IMR-90 (cell line): ENCODE measurements around the gene TGM6. TPM values are rescaled to one million over a fixed set of nuclear protein-coding genes. Genes with fewer than 3 reads are reported as not detected.

Experiments
- ATAC-seq: fragments of 200-7000 bp; cut with Tn5 transposase; 2 replicates; pipeline ENCODE4 v1.9.1; 2020; ENCODE audit warnings: low read depth, mild to moderate bottlenecking, moderate library complexity
- BruUV-seq: library from RNA; stranded (reverse); fragments of 400-500 nt; replicated peaks from 2 replicates; lab custom pipeline; 2021; lab: Mats Ljungman, UMichigan
- CTCF ChIA-PET: fragments of 300-600 bp; formaldehyde crosslinking; extraction: SDS; loops from one replicate; lab custom pipeline; 2021; ENCODE audit warnings: antibody characterized with exemption; lab: Yijun Ruan, JAX
- POLR2A ChIA-PET: fragments of 300-600 bp; sonication (Branson Sonifier 250); formaldehyde crosslinking; loops from one replicate; lab custom pipeline; 2022; ENCODE audit warnings: antibody characterized with exemption; ENCODE audit not compliant: unreplicated experiment; lab: Charles Lee
- DNase-seq: peaks from one replicate; pipeline ENCODE4 v3.0.0; 2013
- H2AFZ ChIP-seq: replicated peaks from 2 replicates; pipeline ENCODE3; 2013; ENCODE audit warnings: low read length, mild to moderate bottlenecking; ENCODE audit not compliant: poor library complexity
- H2AK5ac ChIP-seq: 2 replicates; pipeline ENCODE4 v1.6.1; 2013; ENCODE audit warnings: low read depth, low read length, inconsistent platforms
- H2AK9ac ChIP-seq: replicated peaks from 2 replicates; pipeline ENCODE3; 2013; ENCODE audit warnings: mild to moderate bottlenecking, low read depth, low read length, moderate library complexity; ENCODE audit not compliant: poor library complexity
- H2BK120ac ChIP-seq: 2 replicates; pipeline ENCODE4 v1.6.1; 2013; ENCODE audit warnings: low read depth, low read length, inconsistent platforms
- H2BK15ac ChIP-seq: 3 replicates; pipeline ENCODE4 v1.6.1; 2013; ENCODE audit warnings: low read depth, low read length, inconsistent platforms
- H2BK20ac ChIP-seq: 2 replicates; pipeline ENCODE4 v1.6.1; 2013; ENCODE audit warnings: low read depth, mild to moderate bottlenecking, inconsistent platforms, low read length, moderate library complexity
- H2BK5ac ChIP-seq: 2 replicates; pipeline ENCODE4 v1.6.1; 2013; ENCODE audit warnings: mild to moderate bottlenecking, low read depth, low read length, inconsistent platforms; ENCODE audit not compliant: poor library complexity, severe bottlenecking
- H3K14ac ChIP-seq: replicated peaks from 2 replicates; pipeline ENCODE4 v1.6.1; 2013; ENCODE audit warnings: low read depth, low read length, inconsistent platforms
- H3K18ac ChIP-seq: 2 replicates; pipeline ENCODE4 v1.6.1; 2013; ENCODE audit warnings: low read depth, low read length, control low read depth
- H3K23ac ChIP-seq: 2 replicates; pipeline ENCODE4 v1.6.1; 2013; ENCODE audit warnings: low read depth, low read length, inconsistent platforms
- H3K27ac ChIP-seq: 2 replicates; pipeline ENCODE4 v1.5.1; 2013; ENCODE audit warnings: mild to moderate bottlenecking, control low read depth, low read length; ENCODE audit not compliant: insufficient read depth
- H3K27me3 ChIP-seq: 2 replicates; pipeline ENCODE4 v1.6.1; 2013; ENCODE audit warnings: low read length; ENCODE audit not compliant: control insufficient read depth, insufficient read depth
- H3K36me3 ChIP-seq: 2 replicates; pipeline ENCODE4 v1.6.1; 2013; ENCODE audit warnings: low read length, mixed read lengths; ENCODE audit not compliant: control insufficient read depth, insufficient read depth
- H3K4ac ChIP-seq: 2 replicates; pipeline ENCODE4 v1.6.1; 2013; ENCODE audit warnings: low read depth, low read length, inconsistent platforms
- H3K4me1 ChIP-seq: 2 replicates; pipeline ENCODE4 v1.6.1; 2013; ENCODE audit warnings: low read length, mixed read lengths; ENCODE audit not compliant: control insufficient read depth, insufficient read depth
- H3K4me2 ChIP-seq: 2 replicates; pipeline ENCODE4 v1.6.1; 2013; ENCODE audit warnings: low read depth, mild to moderate bottlenecking, control low read depth, low read length, moderate library complexity
- H3K4me3 ChIP-seq: 2 replicates; pipeline ENCODE4 v1.5.1; 2013; ENCODE audit warnings: low read depth, mild to moderate bottlenecking, control low read depth, low read length, moderate library complexity; ENCODE audit not compliant: insufficient read depth
- H3K56ac ChIP-seq: 2 replicates; pipeline ENCODE4 v1.6.1; 2013; ENCODE audit warnings: low read length, inconsistent platforms; ENCODE audit not compliant: insufficient read depth; ENCODE audit errors: extremely low read depth
- H3K79me1 ChIP-seq, 2 experiments: 2 replicates each; pipeline ENCODE4 v1.6.1; 2013; ENCODE audit warnings: low read length in 2 of 2, inconsistent platforms in 1 of 2, low read depth in 1 of 2
- H3K9ac ChIP-seq: 2 replicates; pipeline ENCODE4 v1.6.1; 2013; ENCODE audit warnings: low read depth, low read length, control low read depth
- H3K9me1 ChIP-seq: 2 replicates; pipeline ENCODE4 v1.6.1; 2013; ENCODE audit warnings: low read length, inconsistent platforms; ENCODE audit not compliant: insufficient read depth
- H3K9me3 ChIP-seq: 2 replicates; pipeline ENCODE4 v1.6.1; 2013; ENCODE audit warnings: low read length; ENCODE audit not compliant: control insufficient read depth, insufficient read depth
- H4K20me1 ChIP-seq: 2 replicates; pipeline ENCODE4 v1.6.1; 2013; ENCODE audit warnings: low read length, inconsistent platforms; ENCODE audit not compliant: insufficient read depth
- H4K5ac ChIP-seq: 2 replicates; pipeline ENCODE4 v1.6.1; 2013; ENCODE audit warnings: mild to moderate bottlenecking, low read depth, low read length, control low read depth
- H4K8ac ChIP-seq, 2 experiments: 2 replicates each; pipeline ENCODE4 v1.6.1; 2013; ENCODE audit warnings: low read depth in 2 of 2, low read length in 2 of 2, control low read depth in 1 of 2, inconsistent platforms in 1 of 2
- H4K91ac ChIP-seq: 2 replicates; pipeline ENCODE4 v1.6.1; 2013; ENCODE audit warnings: low read depth, low read length, inconsistent platforms; ENCODE audit not compliant: insufficient read depth
- CHD1 ChIP-seq: IDR thresholded peaks from 2 replicates; pipeline ENCODE4 v1.6.1; 2012; ENCODE audit warnings: low read depth, low read length, improper control_type of control experiment
- ELK1 ChIP-seq: fragments of 150-350 bp; IDR thresholded peaks from 2 replicates; pipeline ENCODE4 v1.6.1; 2016; ENCODE audit warnings: low read depth, mild to moderate bottlenecking, low read length, moderate library complexity, borderline replicate concordance
- MXI1 ChIP-seq: IDR thresholded peaks from 2 replicates; pipeline ENCODE4 v1.6.1; 2012; ENCODE audit warnings: low read depth, mild to moderate bottlenecking, low read length, moderate library complexity, borderline replicate concordance
- POLR2A ChIP-seq: IDR thresholded peaks from 2 replicates; pipeline ENCODE4 v1.6.1; 2012; ENCODE audit warnings: mild to moderate bottlenecking, low read depth, low read length
- RFX5 ChIP-seq: IDR thresholded peaks from 2 replicates; pipeline ENCODE4 v1.8.0; 2012; ENCODE audit warnings: low read depth, mild to moderate bottlenecking, low read length, moderate library complexity
- SMC3 ChIP-seq: fragments of 150-350 bp; IDR thresholded peaks from 2 replicates; pipeline ENCODE4 v1.6.1; 2016; ENCODE audit warnings: low read depth, mild to moderate bottlenecking, antibody characterized with exemption, low read length, moderate library complexity
- WGBS, 2 experiments: methylation state at CpG; one replicate each; pipeline versions ENCODE4 v1.1.5 to v1.1.7; 2013; ENCODE audit warnings: missing lambda C conversion rate in 2 of 2; ENCODE audit not compliant: insufficient read length in 1 of 2; ENCODE audit errors: extremely low coverage in 2 of 2; 5-methylcytosine and 5-hydroxymethylcytosine counted together
- dilution Hi-C: fragments of 300-500 bp; cut with HindIII; formaldehyde crosslinking; loops from one replicate; pipeline ENCODE4 v1.14.3; 2018; ENCODE audit warnings: low sequenced_read_pairs; ENCODE audit not compliant: unreplicated experiment
- in situ Hi-C: fragments of 300-500 bp; cut with MboI; formaldehyde crosslinking; loops from 3 replicates; pipeline ENCODE4 v1.14.3; 2019; ENCODE audit warnings: low sequenced_read_pairs, inconsistent platforms, mixed read lengths
- intact Hi-C: fragments of 100-400 bp; cut with micrococcal nuclease; formaldehyde crosslinking; loops from 2 replicates; pipeline ENCODE4 v1.10.0; 2022
- microRNA-seq, 2 experiments: library from miRNA; stranded (forward) in 1 of 2; unstranded in 1 of 2; fragments of 10-50 nt in 1 of 2; fragments of <30 nt in 1 of 2; gene quantifications in 1 of 2; microRNA quantifications in 1 of 2; one replicate each; pipeline versions ENCODE3 to v1.1.0; 2013 to 2020; ENCODE audit not compliant: insufficient read depth in 1 of 2, insufficient read length in 1 of 2, unreplicated experiment in 1 of 2
- polyA plus RNA-seq, 3 experiments: library from polyadenylated mRNA; depleted of rRNA; stranded (reverse); fragments of >200 nt; gene quantifications; 2 replicates each; pipeline ENCODE4 v1.2.3, GENCODE V29; 2012; ENCODE audit warnings: low replicate concordance in 1 of 3
- small RNA-seq, 5 experiments: library from RNA; depleted of rRNA; stranded (forward); fragments of <200 nt; gene quantifications; one replicate each; pipeline ENCODE3, GENCODE V24; 2012
- total RNA-seq: library from RNA; depleted of rRNA; stranded (reverse); fragments of >200 nt; gene quantifications from 2 replicates; pipeline ENCODE4 v1.2.3, GENCODE V29; 2012; rRNA removed
- TF ChIP-seq, protein P1 (sequence below): conservative IDR thresholded peaks from 2 replicates; pipeline ENCODE4 v1.5.1; 2012; ENCODE audit warnings: mild to moderate bottlenecking, low read depth, low read length, improper control_type of control experiment

Gene TGM6
- total and polyA plus RNA-seq, 2 of the 4 experiments (the other 2 are of a cell fraction) = not detected

DNA sequence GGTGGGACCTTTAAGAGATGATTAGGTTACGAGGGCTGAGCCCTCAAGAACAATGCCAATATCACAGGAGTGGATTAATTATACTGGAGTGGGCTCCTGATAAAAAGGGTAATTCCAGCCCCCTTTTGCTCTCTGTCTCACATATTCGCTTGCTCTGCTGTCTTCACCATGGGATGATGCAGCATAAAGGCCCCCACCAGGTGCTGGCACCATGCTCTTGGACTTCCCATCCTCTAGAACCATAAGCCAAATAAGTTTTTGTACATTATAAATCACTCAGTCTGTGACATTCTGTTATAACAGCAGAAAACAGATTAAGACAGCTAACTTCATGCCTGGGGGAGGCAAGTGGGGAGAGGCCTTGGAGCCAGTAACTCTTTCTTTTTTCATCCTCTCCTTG lies 99.7 kb downstream of the TGM6 start:
- H3K9me3 ChIP-seq = no peaks in the 10 kb centered on the region
- no peak overlapping the region for H3K4me2 ChIP-seq
- no peak overlapping the region for H2AK9ac ChIP-seq
- no TSS peak for BruUV-seq
- H3K79me1 ChIP-seq = peaks cover 0 to 10% of the 10 kb centered on the region in 2 experiments; a peak in 2 of 4 replicates
- no peak for TF ChIP-seq RFX5
- no peak for TF ChIP-seq CHD1
- TF ChIP-seq ELK1 = no peak
- TF ChIP-seq SMC3 = no peak
- TF ChIP-seq, protein P1, sequence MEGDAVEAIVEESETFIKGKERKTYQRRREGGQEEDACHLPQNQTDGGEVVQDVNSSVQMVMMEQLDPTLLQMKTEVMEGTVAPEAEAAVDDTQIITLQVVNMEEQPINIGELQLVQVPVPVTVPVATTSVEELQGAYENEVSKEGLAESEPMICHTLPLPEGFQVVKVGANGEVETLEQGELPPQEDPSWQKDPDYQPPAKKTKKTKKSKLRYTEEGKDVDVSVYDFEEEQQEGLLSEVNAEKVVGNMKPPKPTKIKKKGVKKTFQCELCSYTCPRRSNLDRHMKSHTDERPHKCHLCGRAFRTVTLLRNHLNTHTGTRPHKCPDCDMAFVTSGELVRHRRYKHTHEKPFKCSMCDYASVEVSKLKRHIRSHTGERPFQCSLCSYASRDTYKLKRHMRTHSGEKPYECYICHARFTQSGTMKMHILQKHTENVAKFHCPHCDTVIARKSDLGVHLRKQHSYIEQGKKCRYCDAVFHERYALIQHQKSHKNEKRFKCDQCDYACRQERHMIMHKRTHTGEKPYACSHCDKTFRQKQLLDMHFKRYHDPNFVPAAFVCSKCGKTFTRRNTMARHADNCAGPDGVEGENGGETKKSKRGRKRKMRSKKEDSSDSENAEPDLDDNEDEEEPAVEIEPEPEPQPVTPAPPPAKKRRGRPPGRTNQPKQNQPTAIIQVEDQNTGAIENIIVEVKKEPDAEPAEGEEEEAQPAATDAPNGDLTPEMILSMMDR = no peak
- no peak for TF ChIP-seq MXI1
- TF ChIP-seq POLR2A = no peak
- H3K9ac ChIP-seq = no peak overlapping the region
- no peak overlapping the region for H3K4me3 ChIP-seq
- ChIA-PET POLR2A (no interaction called here), CTCF (no interaction called here)
- no peak overlapping the region for H3K56ac ChIP-seq
- WGBS, 2 experiments = no CpG with 5 or more reads among the region's 2 CpGs
- no peak overlapping the region for H2BK5ac ChIP-seq
- H2BK120ac ChIP-seq = no peak overlapping the region
- no peak for ATAC-seq
- dilution Hi-C loops = no loop called here
- H2BK20ac ChIP-seq = no peak overlapping the region
- no peaks in the 10 kb centered on the region for H4K20me1 ChIP-seq
- no peak for DNase-seq
- in situ Hi-C loops = no loop called here
- no peak overlapping the region for H3K14ac ChIP-seq
- H2AFZ ChIP-seq = no peak overlapping the region
- H3K23ac ChIP-seq = no peak overlapping the region
- H3K4ac ChIP-seq = no peak overlapping the region
- no peak overlapping the region for H2AK5ac ChIP-seq
- no peak overlapping the region for H2BK15ac ChIP-seq
- H3K27ac ChIP-seq = no peak overlapping the region
- no peak overlapping the region for H4K91ac ChIP-seq
- H3K27me3 ChIP-seq = no peaks in the 10 kb centered on the region
- intact Hi-C loops = no loop called here
- no peak overlapping the region for H4K8ac ChIP-seq
- no peaks in the 10 kb centered on the region for H3K4me1 ChIP-seq
- no peaks in the 10 kb centered on the region; the same call in 1 of the 2 replicates for H3K9me1 ChIP-seq
- peaks cover 28% of the 10 kb centered on the region for H3K36me3 ChIP-seq
- H4K5ac ChIP-seq = no peak overlapping the region
- no peak overlapping the region for H3K18ac ChIP-seq

Small RNA genes within 50 kb of the gene (microRNA-seq; reads per million reads assigned to microRNA genes)
- not detected for gene RF00019 (ENCODE audit: insufficient read depth, insufficient read length)

Small RNA genes within 50 kb of the gene (small RNA-seq; reads per million reads assigned to genes)
- gene RF00019 = 0 reads per million in 5 experiments

Other genes with a start within 250 kb of the TGM6 start
- gene TGM3, start 84.9 kb upstream of the TGM6 start, total RNA-seq = not detected in 2 replicates
- not detected in 2 replicates for gene TGM3, start 84.9 kb upstream of the TGM6 start, polyA plus RNA-seq (2012; rRNA removed)
- 103 and 109 TPM in 2 replicates for gene SNRPB, start 89.9 kb downstream of the TGM6 start, total RNA-seq
- 214 and 249 TPM in 2 replicates for gene SNRPB, start 89.9 kb downstream of the TGM6 start, polyA plus RNA-seq (2012; rRNA removed)
- gene ZNF343, start 128.0 kb downstream of the TGM6 start, total RNA-seq = 18.9 and 26.2 TPM in 2 replicates
- 7.4 and 7.8 TPM in 2 replicates for gene ZNF343, start 128.0 kb downstream of the TGM6 start, polyA plus RNA-seq (2012; rRNA removed)
- gene TMC2, start 155.7 kb downstream of the TGM6 start, total RNA-seq = not detected in 2 replicates
- not detected in 2 replicates for gene TMC2, start 155.7 kb downstream of the TGM6 start, polyA plus RNA-seq (2012; rRNA removed)